Astrocyte of the spinal cord (primary cell): ENCODE results near the gene ACVRL1.
"Not testable (repeated sequence)": the region's sequence is repeated elsewhere in the genome, so short reads cannot be mapped to it uniquely, and the experiment has no call there.

Source experiments
- DNase-seq: peaks from one replicate; pipeline ENCODE4 v3.0.0; 2011; ENCODE audit warnings: low read depth, low spot score
- H3K4me3 ChIP-seq: 2 replicates; pipeline ENCODE4 v1.5.1; 2011; ENCODE audit warnings: low read depth, mild to moderate bottlenecking, low read length, moderate library complexity
- CTCF ChIP-seq: IDR thresholded peaks from 2 replicates; pipeline ENCODE4 v1.5.1; 2012; ENCODE audit warnings: low read depth, mild to moderate bottlenecking, low read length, inconsistent platforms
- in situ Hi-C: cut with HindIII; loops from 2 replicates; pipeline ENCODE4 v1.10.0; 2017; ENCODE audit warnings: low sequenced_read_pairs

The ACVRL1 gene

GRCh38 chr12:51883998-51884675 lies 23.2 kb upstream of the ACVRL1 start:
- DNase-seq = no peak
- no peak overlapping the region for H3K4me3 ChIP-seq
- in situ Hi-C loops = no loop called here
- TF ChIP-seq CTCF = no peak

GRCh38 chr12:51884676-51885229 lies 22.6 kb upstream of the ACVRL1 start:
- TF ChIP-seq CTCF = no peak
- in situ Hi-C loops = no loop called here
- H3K4me3 ChIP-seq = no peak overlapping the region
- no peak for DNase-seq

- H3K4me3 ChIP-seq, DNase-seq, in situ Hi-C loops: not testable (repeated sequence)
Observed at GRCh38 chr12:51885294-51886020, 21.8 kb upstream of the ACVRL1 start.

GRCh38 chr12:51886021-51886710 lies 21.1 kb upstream of the ACVRL1 start:
- no peak for TF ChIP-seq CTCF
- in situ Hi-C loops = no loop called here
- DNase-seq = peak; percentile 90
- H3K4me3 ChIP-seq = no peak overlapping the region

- no peak for TF ChIP-seq CTCF
- no peak within 1 kb of the TSS for H3K4me3 ChIP-seq
- in situ Hi-C loops = no loop called here
- no peak for DNase-seq
Observed at GRCh38 chr12:51887476-51888315, 19.6 kb upstream of the ACVRL1 start, which contains the start of gene ANKRD33. Gene ANKRD33 (plus strand): TSS chr12:51888103. CDS start chr12:51888187, 84 bp downstream.

- no peak for TF ChIP-seq CTCF
- H3K4me3 ChIP-seq = no peak overlapping the region
- no peak for DNase-seq
- in situ Hi-C loops = no loop called here
Observed at GRCh38 chr12:51888316-51889215, 18.7 kb upstream of the ACVRL1 start.
